ENCODE results near the gene TRIM62. TPM values are rescaled to one million over a fixed set of nuclear protein-coding genes. Genes with fewer than 3 reads are reported as not detected.

TRIM62 gene
- total and polyA plus RNA-seq, 11 donors = 1.8 to 6.1 (median 3.3) TPM

DNA sequence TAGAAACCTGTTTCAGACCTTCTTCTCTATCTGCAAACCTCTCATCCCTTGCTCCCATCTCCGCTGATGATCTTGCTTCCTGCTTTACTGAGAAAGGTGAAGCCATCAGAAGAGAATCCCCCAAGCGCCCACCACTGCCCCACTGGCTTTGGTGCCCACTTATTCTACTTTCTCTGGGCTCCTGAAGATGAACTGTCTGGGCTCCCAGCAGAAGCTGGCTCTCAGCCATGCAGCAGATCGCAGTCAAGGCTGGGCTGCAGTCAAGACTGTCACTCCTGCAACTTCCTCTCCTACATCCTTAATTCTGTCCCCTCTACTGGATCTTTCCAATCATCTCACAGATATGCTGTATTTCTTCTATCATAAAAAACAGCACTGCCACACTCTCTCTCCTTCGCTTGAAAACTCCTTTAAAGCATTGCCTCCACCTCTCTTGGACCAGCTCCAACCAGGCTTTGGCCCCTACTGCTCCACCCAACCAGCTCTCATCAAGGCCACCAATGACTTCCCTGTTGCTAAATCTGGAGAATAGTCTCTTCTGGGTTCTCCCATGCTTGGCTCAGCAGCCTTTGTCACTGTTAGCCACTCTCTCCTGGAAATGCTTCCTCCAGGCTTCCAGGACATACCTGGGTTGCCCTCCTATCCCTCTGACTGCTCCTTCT is 25.8 kb downstream of the TRIM62 start:
- ATAC-seq (no peak), DNase-seq (peak in 1 of 5 donors; percentile 55)
- Histone ChIP-seq H3K9me3 (no peaks in the 10 kb centered on the region), H3K27me3 (no peaks in the 10 kb centered on the region), H3K4me3 (no peak overlapping the region), H3K36me3 (peaks cover 0 to 29% (median 21%) of the 10 kb centered on the region in 9 donors), H3K4me1 (peaks cover 12 to 53% (median 40%) of the 10 kb centered on the region in 12 donors), H3K27ac (peak overlapping the region in 3 of 12 donors; percentile 19 to 44 (median 28))
- 60 to 67% (median 63%) methylated on average over 4 of the region's 4 CpGs for WGBS, 4 donors
- intact Hi-C loops (cut with DNase I) = no loop called here
- TF ChIP-seq POLR2A (IDR thresholded peaks at IDR 0.05) = no peak

DNA sequence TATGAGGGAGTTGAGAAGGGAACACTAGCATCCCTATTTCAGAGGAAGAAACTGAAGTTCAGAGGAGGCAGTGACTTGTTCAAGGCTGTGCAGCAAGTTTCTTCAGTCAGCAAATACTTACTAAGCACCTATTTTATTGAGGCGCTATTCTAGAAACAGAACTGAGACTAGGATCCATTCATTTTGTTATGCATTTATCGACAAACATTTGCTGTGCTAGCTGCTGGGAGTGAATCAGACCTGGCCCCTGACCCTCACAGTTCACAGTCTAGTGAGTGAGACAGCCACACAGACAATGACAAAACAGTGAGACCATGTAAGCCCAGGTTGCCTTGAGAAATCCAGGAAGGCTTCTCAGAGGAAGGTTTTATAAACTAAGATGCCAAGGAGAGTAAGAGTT is 28.2 kb downstream of the TRIM62 start:
- TF ChIP-seq, protein P1, sequence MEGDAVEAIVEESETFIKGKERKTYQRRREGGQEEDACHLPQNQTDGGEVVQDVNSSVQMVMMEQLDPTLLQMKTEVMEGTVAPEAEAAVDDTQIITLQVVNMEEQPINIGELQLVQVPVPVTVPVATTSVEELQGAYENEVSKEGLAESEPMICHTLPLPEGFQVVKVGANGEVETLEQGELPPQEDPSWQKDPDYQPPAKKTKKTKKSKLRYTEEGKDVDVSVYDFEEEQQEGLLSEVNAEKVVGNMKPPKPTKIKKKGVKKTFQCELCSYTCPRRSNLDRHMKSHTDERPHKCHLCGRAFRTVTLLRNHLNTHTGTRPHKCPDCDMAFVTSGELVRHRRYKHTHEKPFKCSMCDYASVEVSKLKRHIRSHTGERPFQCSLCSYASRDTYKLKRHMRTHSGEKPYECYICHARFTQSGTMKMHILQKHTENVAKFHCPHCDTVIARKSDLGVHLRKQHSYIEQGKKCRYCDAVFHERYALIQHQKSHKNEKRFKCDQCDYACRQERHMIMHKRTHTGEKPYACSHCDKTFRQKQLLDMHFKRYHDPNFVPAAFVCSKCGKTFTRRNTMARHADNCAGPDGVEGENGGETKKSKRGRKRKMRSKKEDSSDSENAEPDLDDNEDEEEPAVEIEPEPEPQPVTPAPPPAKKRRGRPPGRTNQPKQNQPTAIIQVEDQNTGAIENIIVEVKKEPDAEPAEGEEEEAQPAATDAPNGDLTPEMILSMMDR (IDR thresholded peaks at IDR 0.05) = no peak
- no peak for TF ChIP-seq POLR2A (IDR thresholded peaks at IDR 0.05)
- H3K27ac ChIP-seq = peak overlapping the region in 11 of 12 donors; percentile 33 to 85 (median 77)

DNA sequence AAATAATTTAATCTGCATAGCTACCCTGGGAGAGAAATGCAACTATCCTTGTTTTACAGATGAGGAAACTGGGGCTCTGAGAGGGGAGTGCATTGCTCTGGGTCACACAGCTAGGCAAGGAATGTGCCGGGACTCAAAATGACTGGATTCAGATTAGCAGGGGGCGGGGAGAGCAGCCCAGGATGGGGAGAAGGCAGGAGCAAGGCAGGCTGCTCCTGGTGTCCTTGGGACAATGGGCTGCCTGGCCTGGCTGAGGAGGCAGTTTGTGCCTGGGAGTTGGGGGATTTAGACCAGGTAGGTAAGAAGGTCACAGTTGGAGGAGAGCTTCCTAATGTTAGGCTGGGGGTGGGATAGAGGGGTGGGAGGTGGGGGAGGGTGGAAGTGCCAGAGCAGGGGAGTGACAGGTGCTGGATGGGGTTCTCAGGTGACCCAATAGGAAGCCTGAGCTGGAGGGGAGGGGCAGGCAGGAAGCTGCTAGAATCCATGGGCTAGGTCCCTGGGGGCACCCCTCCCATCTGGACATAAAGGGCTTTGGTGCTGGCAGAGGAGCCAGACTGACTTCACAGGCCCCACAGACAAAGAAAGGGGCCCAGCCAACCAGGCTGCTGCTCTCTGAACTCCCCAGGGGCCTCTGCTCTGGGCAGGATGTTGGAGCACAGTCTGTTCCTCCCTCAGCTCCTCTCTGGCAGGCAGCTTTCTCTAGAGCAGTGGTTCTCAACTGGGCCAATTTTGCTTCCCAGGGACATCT is 29.0 kb downstream of the TRIM62 start:
- Histone ChIP-seq H3K9me3 (no peaks in the 10 kb centered on the region), H3K4me3 (no peak overlapping the region), H3K27me3 (no peaks in the 10 kb centered on the region), H3K4me1 (peaks cover 12 to 48% (median 35%) of the 10 kb centered on the region in 12 donors), H3K27ac (peak overlapping the region in 11 of 12 donors; percentile 37 to 85 (median 77)), H3K36me3 (peaks cover 0 to 20% (median 5%) of the 10 kb centered on the region in 9 donors)
- peak; percentile 91 to 97 (median 94) for ATAC-seq
- 60 to 77% (median 66%) methylated on average over 2 of the region's 2 CpGs for WGBS, 4 donors
- peak; percentile 89 to 94 (median 90) for DNase-seq
- TF ChIP-seq POLR2A (IDR thresholded peaks at IDR 0.05) = no peak
- TF ChIP-seq, protein P1 (IDR thresholded peaks at IDR 0.05) = no peak
- intact Hi-C loops (cut with DNase I) = loop anchor here in 3 of 10 donors (1.0 to 2.0 kb wide), 3 partner anchors 18 to 28 kb away; no protein-coding TSS in a partner anchor

More for the DNA sequence above, 28.2 kb downstream of the TRIM62 start:
- no peaks in the 10 kb centered on the region for H3K9me3 ChIP-seq
- peaks cover 12 to 48% (median 35%) of the 10 kb centered on the region in 12 donors for H3K4me1 ChIP-seq
- 89 to 98% (median 93%) methylated on average over 2 of the region's 2 CpGs for WGBS, 4 donors
- no peak for ATAC-seq
- DNase-seq = no peak
- H3K27me3 ChIP-seq = no peaks in the 10 kb centered on the region
- no peak overlapping the region for H3K4me3 ChIP-seq
- peaks cover 0 to 27% (median 13%) of the 10 kb centered on the region in 9 donors for H3K36me3 ChIP-seq
- intact Hi-C loops (cut with DNase I) = loop anchor here in 3 of 10 donors (1.0 to 2.0 kb wide), 3 partner anchors 17 to 27 kb away; no protein-coding TSS in a partner anchor

DNA sequence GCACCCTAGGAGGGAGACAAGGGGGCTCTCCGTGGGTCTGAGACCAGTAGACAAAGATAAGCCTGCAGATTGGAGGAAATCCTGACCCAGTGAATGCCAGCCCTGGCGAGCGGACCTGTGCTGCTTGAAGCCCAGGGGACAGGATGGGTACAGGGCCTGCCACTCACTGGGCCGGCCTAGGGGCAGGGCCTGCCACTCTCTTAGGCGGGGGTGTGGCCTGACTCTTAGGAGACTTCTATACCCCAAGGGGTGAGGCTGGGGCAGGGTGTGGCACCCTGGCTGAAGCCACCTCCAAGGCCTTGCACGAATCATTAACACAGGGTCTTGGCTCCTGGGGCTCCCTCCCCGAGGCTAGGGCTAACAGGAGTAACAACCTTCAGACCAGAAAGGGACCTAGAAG is 30.7 kb downstream of the TRIM62 start:
- Histone ChIP-seq H3K9me3 (no peaks in the 10 kb centered on the region), H3K4me1 (peaks cover 12 to 42% (median 32%) of the 10 kb centered on the region in 12 donors), H3K27me3 (no peaks in the 10 kb centered on the region), H3K36me3 (peaks cover 0 to 34% (median 15%) of the 10 kb centered on the region in 9 donors), H3K4me3 (no peak overlapping the region), H3K27ac (peak overlapping the region in 7 of 12 donors; percentile 7 to 78 (median 66))
- DNase-seq = peak in 1 of 5 donors; percentile 42
- intact Hi-C loops (cut with DNase I) = no loop called here
- no peak for ATAC-seq
- 69 to 82% (median 75%) methylated on average over 5 to 7 of the region's 7 CpGs for WGBS, 4 donors
- TF ChIP-seq, protein P1 (IDR thresholded peaks at IDR 0.05) = no peak
- TF ChIP-seq POLR2A (IDR thresholded peaks at IDR 0.05) = no peak

Measured in heart left ventricle (tissue), 16 donors.